Activated naive CD8-positive, alpha-beta T cell treated with anti-CD3 and anti-CD28 coated beads for 36 hours (primary cell): ENCODE data around the gene RASGRP3. TPM values are rescaled to one million over a fixed set of nuclear protein-coding genes. Genes with fewer than 3 reads are reported as not detected.
"Not testable (repeated sequence)": the region's sequence is repeated elsewhere in the genome, so short reads cannot be mapped to it uniquely, and the experiment has no call there.

Source experiments
- DNase-seq: peaks from one replicate; pipeline ENCODE4 v3.0.0; 2021
- H3K27ac Mint-ChIP-seq: one replicate; pipeline ENCODE4 v1.8.0; 2022; ENCODE audit warnings: mild to moderate bottlenecking, moderate library complexity, mixed read lengths
- H3K27me3 Mint-ChIP-seq: one replicate; pipeline ENCODE4 v1.8.0; 2022; ENCODE audit warnings: mild to moderate bottlenecking, mixed read lengths
- H3K36me3 Mint-ChIP-seq: one replicate; pipeline ENCODE4 v1.8.0; 2021; ENCODE audit warnings: mild to moderate bottlenecking, mixed read lengths
- H3K4me1 Mint-ChIP-seq: one replicate; pipeline ENCODE4 v1.8.0; 2021; ENCODE audit warnings: mixed read lengths
- H3K4me3 Mint-ChIP-seq: one replicate; pipeline ENCODE4 v1.8.0; 2022; ENCODE audit warnings: mild to moderate bottlenecking, moderate library complexity, mixed read lengths
- H3K9me3 Mint-ChIP-seq: one replicate; pipeline ENCODE4 v1.8.0; 2022; ENCODE audit warnings: mixed read lengths
- total RNA-seq, 2 experiments: library from RNA; stranded (reverse); gene quantifications; one replicate each; pipeline ENCODE4 v1.2.3, GENCODE V29; 2021

The RASGRP3 gene
- total RNA-seq, 2 experiments from 2014 or later: 5.5 to 5.8 TPM

- Mint-ChIP-seq H3K4me1 (no peaks in the 10 kb centered on the region), H3K36me3 (no peaks in the 10 kb centered on the region), H3K4me3 (no peak overlapping the region)
These were observed 33.1 kb upstream of the RASGRP3 start for GRCh38 chr2:33443274-33443829.

DNA sequence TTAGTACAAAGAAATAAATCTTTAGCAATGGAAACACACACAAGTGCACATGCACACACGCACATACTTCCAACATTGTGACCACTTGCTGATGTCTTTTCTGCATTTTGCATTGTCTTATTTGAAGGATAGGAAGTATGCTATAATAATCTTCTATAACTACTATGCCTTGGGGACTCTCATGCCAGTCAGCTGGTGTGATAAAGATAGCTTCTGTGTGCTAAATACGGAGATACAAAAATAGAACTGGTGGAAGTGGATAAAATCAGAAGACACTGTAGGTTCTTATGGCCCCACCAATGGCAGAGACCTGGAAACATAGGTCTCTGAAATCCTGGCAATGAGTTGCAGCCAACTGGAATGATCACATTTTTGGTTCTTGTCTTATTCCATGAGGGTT, 31.5 kb upstream of the RASGRP3 start:
- no peak overlapping the region for H3K27ac Mint-ChIP-seq
- no peaks in the 10 kb centered on the region for H3K9me3 Mint-ChIP-seq

More at GRCh38 chr2:33443274-33443829, 33.1 kb upstream of the RASGRP3 start:
- no peak for DNase-seq
- peaks cover 4% of the 10 kb centered on the region for H3K27me3 Mint-ChIP-seq
- no peak overlapping the region for H3K27ac Mint-ChIP-seq
- H3K9me3 Mint-ChIP-seq: no peaks in the 10 kb centered on the region

GRCh38 chr2:33448220-33448899, 28.1 kb upstream of the RASGRP3 start:
- Mint-ChIP-seq H3K36me3 (peaks cover 5% of the 10 kb centered on the region), H3K4me3 (no peak overlapping the region), H3K9me3 (peaks cover 13% of the 10 kb centered on the region), H3K4me1 (no peaks in the 10 kb centered on the region), H3K27ac (no peak overlapping the region), H3K27me3 (peaks cover 5% of the 10 kb centered on the region)
- DNase-seq: no peak

More for the DNA sequence above, 31.5 kb upstream of the RASGRP3 start:
- DNase-seq: no peak
- Mint-ChIP-seq H3K4me3 (no peak overlapping the region), H3K36me3 (no peaks in the 10 kb centered on the region), H3K27me3 (peaks cover 4% of the 10 kb centered on the region), H3K4me1 (no peaks in the 10 kb centered on the region)

DNA sequence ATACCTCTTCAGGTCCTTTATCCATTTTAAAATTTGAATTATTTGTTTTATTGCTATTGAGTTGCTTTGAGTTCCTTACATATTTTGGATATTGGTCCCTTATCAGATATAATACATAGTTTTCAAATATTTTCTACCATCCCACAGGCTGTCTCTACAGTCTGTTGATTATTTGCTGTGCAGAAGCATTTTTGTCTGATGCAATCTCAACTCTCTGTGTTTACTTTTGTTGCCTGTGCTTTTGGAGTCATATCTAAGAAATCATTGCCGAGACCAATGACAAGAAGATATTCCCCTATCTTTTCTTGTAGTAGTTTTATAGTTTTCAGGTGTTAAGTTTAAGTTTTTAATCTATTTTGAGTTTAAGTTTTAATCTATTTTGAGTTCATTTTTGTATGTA, 25.2 kb upstream of the RASGRP3 start:
- peaks cover 9% of the 10 kb centered on the region for H3K27me3 Mint-ChIP-seq
- H3K4me1 Mint-ChIP-seq: no peaks in the 10 kb centered on the region
- H3K36me3 Mint-ChIP-seq: peaks cover 5% of the 10 kb centered on the region
- no peak overlapping the region for H3K4me3 Mint-ChIP-seq
- DNase-seq: no peak
- no peak overlapping the region for H3K27ac Mint-ChIP-seq
- H3K9me3 Mint-ChIP-seq: peaks cover 13% of the 10 kb centered on the region

DNA sequence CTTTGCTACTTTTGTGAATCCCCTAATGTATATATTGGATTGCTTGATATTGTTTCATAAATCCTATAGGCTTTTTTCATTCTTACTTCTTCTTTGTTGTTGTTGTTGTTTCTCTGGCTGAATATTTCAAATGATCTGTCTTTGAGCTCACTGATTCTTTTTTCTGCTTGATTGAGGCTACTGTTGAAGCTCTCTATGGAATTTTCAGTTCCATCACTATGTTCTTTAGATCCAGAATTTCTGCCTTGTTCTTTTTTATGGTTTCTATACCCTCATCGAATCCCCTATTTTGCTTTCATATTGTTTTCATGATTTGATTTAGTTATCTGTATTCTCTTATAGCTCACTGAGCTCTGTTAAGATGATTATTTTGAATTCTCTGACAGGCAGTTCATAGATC, 24.6 kb upstream of the RASGRP3 start:
- Mint-ChIP-seq H3K36me3 (peaks cover 5% of the 10 kb centered on the region), H3K27ac (no peak overlapping the region)

DNA sequence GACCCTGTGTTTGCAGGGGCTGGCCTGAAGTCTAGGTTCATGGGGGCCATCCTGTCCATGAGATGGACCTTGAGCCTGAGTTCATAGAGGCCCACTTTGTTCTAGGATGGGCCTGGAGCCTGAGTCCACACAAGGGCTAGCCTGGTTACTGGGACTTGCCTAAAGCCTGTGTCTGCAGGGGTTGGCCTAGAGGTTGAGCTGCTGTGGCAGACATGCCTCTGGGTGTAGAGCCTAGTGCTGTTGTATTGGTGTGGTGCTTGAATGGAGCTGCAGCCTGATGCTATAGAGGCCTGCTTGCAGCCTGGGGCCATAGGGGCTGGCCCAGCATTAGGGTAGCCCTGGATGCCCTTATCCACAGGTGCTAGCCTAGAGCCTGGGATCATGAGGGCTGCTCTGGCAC, 23.9 kb upstream of the RASGRP3 start:
- Mint-ChIP-seq H3K27me3 (peaks cover 9% of the 10 kb centered on the region), H3K9me3 (peaks cover 13% of the 10 kb centered on the region), H3K4me1 (no peaks in the 10 kb centered on the region), H3K36me3 (peaks cover 5% of the 10 kb centered on the region), H3K4me3 (no peak overlapping the region), H3K27ac (no peak overlapping the region)
- no peak for DNase-seq

More for the DNA sequence above, 24.6 kb upstream of the RASGRP3 start:
- no peak for DNase-seq
- Mint-ChIP-seq H3K9me3 (peaks cover 13% of the 10 kb centered on the region), H3K4me3 (no peak overlapping the region), H3K27me3 (peaks cover 9% of the 10 kb centered on the region), H3K4me1 (no peaks in the 10 kb centered on the region)

DNA sequence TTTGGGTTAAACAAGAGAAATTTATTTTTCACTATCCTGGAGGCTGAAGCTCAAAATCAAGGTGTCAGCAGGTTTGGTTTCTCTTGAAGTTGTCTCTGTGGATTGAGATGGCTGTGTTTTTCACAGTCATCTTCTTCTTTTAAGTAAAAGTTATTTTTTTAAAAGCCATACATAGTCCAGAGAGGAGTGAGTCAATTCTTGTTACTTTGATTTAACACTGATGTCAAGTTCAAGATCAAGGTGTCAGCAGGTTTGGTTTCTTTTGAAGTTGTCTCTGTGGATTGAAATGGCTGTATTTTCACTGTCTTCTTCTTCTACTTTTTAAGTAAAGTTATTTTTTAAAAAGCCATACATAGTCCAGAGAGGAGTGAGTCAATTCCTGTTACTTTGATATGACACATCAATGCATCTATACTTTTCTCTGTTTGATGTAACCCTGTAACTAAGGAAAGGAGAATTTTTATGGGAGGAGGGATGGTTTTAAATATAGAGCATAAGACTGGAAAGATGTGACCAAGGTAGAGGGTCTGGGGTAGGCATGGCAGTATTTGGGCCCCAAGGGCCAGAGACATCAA, 22.5 kb upstream of the RASGRP3 start:
- Mint-ChIP-seq H3K4me1 (no peaks in the 10 kb centered on the region), H3K36me3 (peaks cover 5% of the 10 kb centered on the region), H3K4me3 (no peak overlapping the region), H3K27me3 (peaks cover 9% of the 10 kb centered on the region), H3K9me3 (peaks cover 13% of the 10 kb centered on the region), H3K27ac (no peak overlapping the region)
- no peak for DNase-seq

DNA sequence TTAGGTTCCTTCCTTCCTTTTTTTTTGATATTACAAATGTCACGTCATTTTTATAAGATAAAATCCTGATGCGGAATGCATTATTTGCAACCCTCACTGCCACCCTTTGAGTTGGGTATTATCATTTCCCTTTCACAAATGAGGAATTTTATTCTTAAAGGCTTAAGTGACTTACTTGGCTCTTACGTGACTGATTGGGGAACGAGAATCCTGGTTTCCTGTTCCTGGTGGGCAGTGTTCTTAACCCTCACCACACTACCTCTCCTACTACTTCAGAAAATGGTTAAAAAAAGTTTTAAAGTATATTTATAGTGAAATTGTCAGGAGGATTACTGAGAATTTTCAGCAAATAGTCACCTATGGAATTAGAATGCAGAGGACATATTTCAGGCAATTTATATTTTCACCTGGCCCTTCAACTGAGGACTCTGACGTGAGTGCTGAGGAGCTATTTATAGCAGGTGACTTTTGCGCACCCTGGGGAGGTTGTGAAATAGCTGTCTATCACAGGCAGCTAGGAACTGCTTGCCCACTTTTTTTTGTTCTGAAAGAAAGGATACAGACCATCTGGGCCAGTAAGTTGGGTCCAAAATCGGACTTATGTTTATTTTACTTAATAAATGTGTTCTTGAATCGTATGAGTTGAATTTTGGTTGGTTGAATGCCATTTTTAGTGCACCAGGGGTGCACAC, 18.7 kb upstream of the RASGRP3 start:
- Mint-ChIP-seq H3K4me1 (no peaks in the 10 kb centered on the region), H3K4me3 (no peak overlapping the region), H3K27ac (no peak overlapping the region)

DNA sequence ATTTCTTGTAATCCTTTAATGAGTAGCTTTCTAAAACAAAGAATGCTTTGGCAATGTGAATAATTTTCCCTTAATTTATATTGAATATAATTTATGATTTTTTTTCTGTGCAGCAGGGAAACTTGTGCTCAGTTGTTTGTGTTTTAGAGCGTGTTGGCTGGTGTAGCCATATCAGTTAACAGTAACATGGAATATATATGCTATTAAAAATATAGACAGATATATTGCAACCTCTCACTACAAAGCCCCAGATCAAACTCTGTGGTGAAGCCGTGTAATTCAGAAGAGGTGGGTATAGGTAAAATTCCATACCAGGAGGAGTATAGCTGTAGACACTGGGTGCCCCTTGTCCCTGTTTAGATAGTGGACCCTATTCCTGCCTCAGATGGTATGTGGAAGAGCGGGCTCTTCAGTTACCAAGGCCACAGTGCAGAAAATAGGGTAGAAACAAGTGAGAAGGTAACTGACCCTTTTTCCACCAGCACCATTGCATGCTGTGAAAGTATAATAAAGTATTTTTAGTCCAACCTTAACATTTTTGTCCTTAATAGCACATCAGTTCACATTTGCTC, 18.1 kb upstream of the RASGRP3 start:
- no peaks in the 10 kb centered on the region for H3K9me3 Mint-ChIP-seq
- no peak overlapping the region for H3K4me3 Mint-ChIP-seq
- no peak overlapping the region for H3K27ac Mint-ChIP-seq
- no peaks in the 10 kb centered on the region for H3K4me1 Mint-ChIP-seq
- no peaks in the 10 kb centered on the region for H3K36me3 Mint-ChIP-seq
- DNase-seq: no peak
- H3K27me3 Mint-ChIP-seq: peaks cover 4% of the 10 kb centered on the region

More for the DNA sequence above, 18.7 kb upstream of the RASGRP3 start:
- no peaks in the 10 kb centered on the region for H3K36me3 Mint-ChIP-seq
- peaks cover 4% of the 10 kb centered on the region for H3K27me3 Mint-ChIP-seq
- no peak for DNase-seq
- H3K9me3 Mint-ChIP-seq: no peaks in the 10 kb centered on the region

- Mint-ChIP-seq H3K9me3 (no peaks in the 10 kb centered on the region), H3K27me3 (no peaks in the 10 kb centered on the region), H3K36me3 (no peaks in the 10 kb centered on the region), H3K4me1 (no peaks in the 10 kb centered on the region), H3K27ac (no peak overlapping the region), H3K4me3 (no peak overlapping the region)
- DNase-seq: no peak
These were observed 16.7 kb upstream of the RASGRP3 start for GRCh38 chr2:33459745-33460144.

DNA sequence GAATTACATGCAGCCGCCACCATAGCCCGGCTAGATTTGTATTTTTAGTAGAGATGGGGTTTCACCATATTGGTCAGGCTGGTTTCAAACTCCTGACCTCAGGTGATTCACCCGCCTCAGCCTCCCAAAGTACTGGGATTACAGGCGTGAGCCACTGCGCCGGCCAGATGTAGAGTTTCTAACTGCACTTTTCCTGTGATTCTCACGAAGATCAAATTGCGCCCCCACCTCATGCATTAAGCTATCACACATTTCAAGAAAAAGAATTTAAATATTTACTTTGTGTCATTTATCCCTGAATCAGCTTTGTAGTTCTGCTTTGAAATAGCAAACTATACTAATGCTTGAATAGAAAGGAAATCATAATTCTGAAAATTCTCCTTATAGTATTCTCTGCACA, 13.9 kb upstream of the RASGRP3 start:
- not testable (repeated sequence) for H3K4me3 Mint-ChIP-seq, H3K4me1 Mint-ChIP-seq, H3K9me3 Mint-ChIP-seq, H3K27ac Mint-ChIP-seq, H3K36me3 Mint-ChIP-seq, H3K27me3 Mint-ChIP-seq, DNase-seq

DNA sequence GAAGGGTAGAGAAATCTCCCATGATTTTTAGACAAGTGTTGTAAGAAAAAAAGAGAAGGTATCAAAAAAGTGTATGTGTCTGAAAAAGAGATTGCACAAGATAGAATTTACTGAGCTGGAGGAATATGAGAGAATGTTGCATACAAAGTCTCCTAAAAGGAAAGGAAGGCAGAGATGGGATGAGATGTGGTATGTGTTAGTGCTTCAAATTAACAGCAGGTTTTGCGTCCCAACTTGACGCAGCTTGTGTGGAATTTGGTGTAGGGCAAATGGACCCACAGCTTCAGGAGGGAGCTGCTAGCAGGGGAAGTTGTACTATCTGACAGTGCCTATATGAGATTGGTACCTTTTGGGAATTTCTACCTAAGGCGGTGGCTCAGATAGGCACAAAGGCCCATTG, 9.0 kb upstream of the RASGRP3 start:
- Mint-ChIP-seq H3K27ac (no peak overlapping the region), H3K9me3 (no peaks in the 10 kb centered on the region), H3K27me3 (no peaks in the 10 kb centered on the region), H3K36me3 (no peaks in the 10 kb centered on the region), H3K4me3 (no peak overlapping the region), H3K4me1 (no peaks in the 10 kb centered on the region)
- no peak for DNase-seq

- Mint-ChIP-seq H3K4me1 (no peaks in the 10 kb centered on the region), H3K9me3 (no peaks in the 10 kb centered on the region), H3K36me3 (no peaks in the 10 kb centered on the region), H3K27ac (no peak overlapping the region), H3K4me3 (no peak overlapping the region), H3K27me3 (no peaks in the 10 kb centered on the region)
- DNase-seq: no peak
These were observed 7.2 kb upstream of the RASGRP3 start for GRCh38 chr2:33469238-33469637.

DNA sequence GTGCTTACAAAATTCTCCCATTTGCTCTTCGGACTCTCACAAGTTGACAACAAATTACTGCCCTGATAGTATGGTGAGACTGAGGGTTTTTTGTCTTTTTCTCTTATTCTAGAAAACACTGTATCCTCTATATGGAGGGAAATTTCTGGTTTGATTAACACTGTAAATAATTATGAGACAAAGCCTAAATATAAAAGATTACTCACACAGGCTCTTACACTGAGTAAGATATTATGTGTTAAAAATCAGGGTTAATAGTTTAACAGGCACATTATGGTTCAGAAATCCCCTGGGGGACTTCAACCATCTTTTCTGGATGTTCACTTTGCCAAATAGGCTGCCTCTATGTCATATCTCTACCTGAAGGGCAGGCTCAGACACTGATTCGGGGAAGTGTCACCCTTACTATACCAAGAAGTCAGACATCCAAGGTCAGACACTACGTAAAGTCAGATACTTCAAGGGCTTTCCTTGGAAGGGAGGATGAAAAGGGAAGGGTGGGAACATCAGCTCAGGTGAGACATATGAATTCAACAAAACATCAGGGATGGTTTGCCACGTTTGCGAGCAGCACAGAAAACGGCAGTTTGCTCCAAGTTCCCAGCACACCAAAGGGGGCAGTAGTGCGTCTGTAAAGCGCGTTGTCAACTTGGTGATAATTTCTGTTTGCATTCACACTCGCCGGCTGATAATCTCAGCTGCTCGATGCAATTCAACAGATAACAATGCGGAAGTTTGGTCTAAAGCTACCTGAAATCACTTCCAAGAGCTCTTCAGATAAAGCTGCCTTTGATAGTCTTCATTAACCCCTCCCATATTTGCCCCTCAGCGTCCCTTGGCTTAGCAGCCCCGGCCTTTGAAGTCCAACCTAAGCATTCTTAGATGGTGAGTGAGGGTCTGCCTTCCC, 972 bp upstream of the RASGRP3 start:
- peak overlapping the region; percentile 97 for H3K27ac Mint-ChIP-seq
- peak; percentile 76 for DNase-seq

More for the DNA sequence above, 972 bp upstream of the RASGRP3 start:
- Mint-ChIP-seq H3K4me1 (peaks cover 30% of the 10 kb centered on the region), H3K4me3 (peak overlapping the region; percentile 86), H3K9me3 (no peaks in the 10 kb centered on the region), H3K27me3 (no peaks in the 10 kb centered on the region), H3K36me3 (no peaks in the 10 kb centered on the region)
